ENCODE results near the gene TTC17.

TTC17 gene

GRCh38 chr11:43358801-43359421 is at the start of gene TTC17 (continued):
- TF ChIP-seq ZNF600 (tag by site-specific recombination; IDR thresholded peaks at IDR 0.05) (peak; percentile 59), PATZ1 (tag by site-specific recombination; IDR thresholded peaks at IDR 0.05) (peak; percentile 98), ZNF473 (tag by site-specific recombination; IDR thresholded peaks at IDR 0.05) (no peak), ZNF670 (tag by site-specific recombination; IDR thresholded peaks at IDR 0.05; ENCODE audit: low read depth) (no peak), YY2 (tag by site-specific recombination; IDR thresholded peaks at IDR 0.05) (peak; percentile 92), ZNF677 (tag by site-specific recombination; IDR thresholded peaks at IDR 0.05) (no peak), ZNF837 (tag by site-specific recombination; IDR thresholded peaks at IDR 0.05) (no peak), SP2 (tag by site-specific recombination; IDR thresholded peaks at IDR 0.05) (peak; percentile 83), YY1 (tag by site-specific recombination; IDR thresholded peaks at IDR 0.05) (peak; percentile 94), ZNF311 (tag by site-specific recombination; IDR thresholded peaks at IDR 0.05; ENCODE audit: borderline replicate concordance) (no peak), GLIS2 (tag by site-specific recombination; IDR thresholded peaks at IDR 0.05) (peak; percentile 99), ZNF529 (tag by site-specific recombination; IDR thresholded peaks at IDR 0.05; ENCODE audit: insufficient replicate concordance) (no peak), ZBTB10 (tag by site-specific recombination; IDR thresholded peaks at IDR 0.05) (peak; percentile 88), ZNF140 (tag by site-specific recombination; IDR thresholded peaks at IDR 0.05) (no peak), ZNF558 (tag by site-specific recombination; IDR thresholded peaks at IDR 0.05) (no peak), ZNF692 (tag by site-specific recombination; IDR thresholded peaks at IDR 0.05) (peak; percentile 57; the same call in 1 of the 2 replicates), ZNF629 (tag by site-specific recombination; IDR thresholded peaks at IDR 0.05) (peak; percentile 64), ZNF449 (tag by site-specific recombination; IDR thresholded peaks at IDR 0.05) (peak; percentile 92), ZFHX2 (tag by site-specific recombination; conservative IDR thresholded peaks at IDR 0.05) (peak; percentile 53), ZNF704 (tag by site-specific recombination; IDR thresholded peaks at IDR 0.05) (no peak), AEBP2 (tag by site-specific recombination; IDR thresholded peaks at IDR 0.05; ENCODE audit: borderline replicate concordance) (no peak), ZNF341 (tag by site-specific recombination; IDR thresholded peaks at IDR 0.05; ENCODE audit: low read depth) (peak; percentile 94), ZNF292 (tag by site-specific recombination; IDR thresholded peaks at IDR 0.05; ENCODE audit: borderline replicate concordance, low read depth) (no peak), REST (tag by site-specific recombination; IDR thresholded peaks at IDR 0.05) (no peak), ZNF596 (tag by site-specific recombination; IDR thresholded peaks at IDR 0.05) (no peak), ZNF114 (tag by site-specific recombination; IDR thresholded peaks at IDR 0.05) (no peak)
